Thymus (tissue), 11 donors: ENCODE data around the gene PARK7. TPM values are rescaled to one million over a fixed set of nuclear protein-coding genes. Genes with fewer than 3 reads are reported as not detected.
A peak's percentile ranks its signal among the peaks of the same experiment; 100 is the strongest.
"Not testable (repeated sequence)": the region's sequence is repeated elsewhere in the genome, so short reads cannot be mapped to it uniquely, and the experiment has no call there.

Experiments
- DNase-seq, 9 donors: peaks; one replicate each; pipeline ENCODE4 v3.0.0-alpha.2; 2013; ENCODE audit warnings: low spot score in 9 of 9, low read depth in 6 of 9, missing footprints in 1 of 9
- H3K27ac ChIP-seq, 2 donors: one replicate each; pipeline ENCODE4 v1.5.1; 2013; ENCODE audit warnings: control low read depth in 1 of 2, low read depth in 1 of 2, low read length in 1 of 2, mild to moderate bottlenecking in 1 of 2, moderate library complexity in 1 of 2
- H3K27me3 ChIP-seq, 2 donors: one replicate each; pipeline ENCODE4 v1.5.1; 2013; ENCODE audit warnings: low read length in 1 of 2; ENCODE audit not compliant: control insufficient read depth in 2 of 2, insufficient read depth in 1 of 2
- H3K36me3 ChIP-seq, 2 donors: one replicate each; pipeline ENCODE4 v1.5.1; 2013; ENCODE audit warnings: low read length in 1 of 2, mild to moderate bottlenecking in 1 of 2, moderate library complexity in 1 of 2; ENCODE audit not compliant: control insufficient read depth in 2 of 2, insufficient read depth in 2 of 2
- H3K4me1 ChIP-seq, 2 donors: one replicate each; pipeline ENCODE4 v1.5.1; 2013; ENCODE audit warnings: low read length in 2 of 2; ENCODE audit not compliant: control insufficient read depth in 2 of 2, insufficient read depth in 2 of 2
- H3K4me3 ChIP-seq, 2 donors: one replicate each; pipeline ENCODE4 v1.5.1; 2013; ENCODE audit warnings: low read length in 2 of 2, control low read depth in 1 of 2, mild to moderate bottlenecking in 1 of 2
- H3K9me3 ChIP-seq, 2 donors: one replicate each; pipeline ENCODE4 v1.5.1; 2013; ENCODE audit warnings: low read length in 1 of 2, mild to moderate bottlenecking in 1 of 2; ENCODE audit not compliant: control insufficient read depth in 2 of 2, insufficient read depth in 1 of 2
- WGBS: extraction: QIAGEN DNeasy Blood & Tissue Kit; methylation state at CpG from one replicate; pipeline ENCODE4 v1.1.7; 2013; 5-methylcytosine and 5-hydroxymethylcytosine counted together
- polyA plus RNA-seq: library from polyadenylated mRNA; stranded (reverse); fragments of 200-250 nt; gene quantifications from one replicate; pipeline ENCODE4 v1.2.3, GENCODE V29; 2013
- total RNA-seq: library from RNA; stranded (reverse); fragments of 120-200 nt; gene quantifications from one replicate; pipeline ENCODE4 v1.2.4, GENCODE V29; 2013
- donor health status: healthy.

Gene PARK7
- total and polyA plus RNA-seq, 2 donors: 259 to 326 TPM

DNA sequence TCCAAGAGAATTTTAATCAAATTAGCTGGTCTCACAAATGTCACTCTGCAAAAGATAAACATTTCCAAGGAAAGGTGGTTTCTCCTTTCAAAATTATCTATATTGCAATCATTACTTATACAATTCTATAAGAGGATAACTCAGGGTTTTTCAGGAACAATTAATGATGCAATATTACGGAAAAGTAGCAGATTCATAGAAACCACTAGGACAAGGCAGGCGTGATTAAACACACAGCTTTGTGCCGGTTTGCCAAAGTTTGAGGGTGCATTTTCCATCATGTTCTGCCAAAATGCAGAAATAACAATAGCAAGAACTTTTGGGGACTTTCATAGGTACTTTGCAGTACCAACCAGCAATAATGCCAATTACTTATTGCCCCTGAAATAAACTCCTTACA, 21.5 kb upstream of the PARK7 start:
- no peak for DNase-seq
- 95% methylated on average over 3 of the region's 3 CpGs for WGBS
- Histone ChIP-seq H3K4me3 (no peak overlapping the region), H3K4me1 (no peaks in the 10 kb centered on the region), H3K9me3 (no peaks in the 10 kb centered on the region), H3K27me3 (peaks cover 11 to 50% of the 10 kb centered on the region in 2 donors), H3K27ac (no peak overlapping the region), H3K36me3 (no peaks in the 10 kb centered on the region)

DNA sequence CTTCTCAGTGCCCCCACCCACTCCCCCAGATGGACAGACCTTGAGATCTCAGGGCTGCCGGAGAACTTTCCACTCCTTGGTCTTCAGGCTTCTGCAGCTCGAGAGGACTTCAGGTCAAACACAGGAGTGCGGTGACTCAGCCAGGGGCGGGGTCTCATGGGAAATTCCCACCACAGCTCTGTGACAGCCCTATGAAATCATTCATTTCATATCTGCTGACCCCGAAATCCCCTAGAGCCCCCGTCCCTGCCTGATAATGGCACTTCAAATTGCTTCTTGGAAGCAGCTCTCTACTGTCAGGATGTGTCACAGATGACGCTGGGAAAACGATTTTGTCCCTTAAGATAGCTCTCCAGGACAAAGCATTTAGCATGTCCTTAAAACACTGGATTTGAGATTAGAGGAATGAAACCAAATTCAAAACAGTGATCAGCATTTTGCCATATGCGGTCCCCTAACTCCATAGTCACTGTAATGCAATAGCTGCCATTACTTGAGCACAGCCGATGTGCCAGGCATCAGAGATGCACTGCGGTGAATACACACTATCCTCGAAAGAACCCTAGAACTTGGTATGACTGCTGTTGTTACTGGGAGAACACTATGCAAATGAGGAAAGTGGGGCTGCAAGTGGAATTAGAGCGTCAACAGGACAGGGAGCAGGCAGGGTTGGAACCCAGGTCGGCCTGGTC, 20.6 kb upstream of the PARK7 start, which contains the start of gene TNFRSF9:
TSS of gene TNFRSF9 (minus strand) at position 95 of the 692 bp plus-strand sequence. CDS start 845 bp downstream, outside the sequence.
- H3K36me3 ChIP-seq: no peaks in the 10 kb centered on the region
- no peak within 1 kb of the TSS for H3K27ac ChIP-seq
- H3K9me3 ChIP-seq: no peaks in the 10 kb centered on the region
- no peaks in the 10 kb centered on the region for H3K4me1 ChIP-seq
- H3K27me3 ChIP-seq: peaks cover 11 to 54% of the 10 kb centered on the region in 2 donors
- DNase-seq: no peak
- H3K4me3 ChIP-seq: no peak within 1 kb of the TSS
- WGBS: 74% methylated on average over 14 of the region's 14 CpGs

GRCh38 chr1:7941437-7941793, 20.1 kb upstream of the PARK7 start:
- no peak for DNase-seq
- H3K27ac ChIP-seq: no peak overlapping the region
- no peaks in the 10 kb centered on the region for H3K9me3 ChIP-seq
- peaks cover 11 to 54% of the 10 kb centered on the region in 2 donors for H3K27me3 ChIP-seq
- H3K4me1 ChIP-seq: no peaks in the 10 kb centered on the region
- no peaks in the 10 kb centered on the region for H3K36me3 ChIP-seq
- H3K4me3 ChIP-seq: no peak overlapping the region
- 87% methylated on average over 9 of the region's 9 CpGs for WGBS

DNA sequence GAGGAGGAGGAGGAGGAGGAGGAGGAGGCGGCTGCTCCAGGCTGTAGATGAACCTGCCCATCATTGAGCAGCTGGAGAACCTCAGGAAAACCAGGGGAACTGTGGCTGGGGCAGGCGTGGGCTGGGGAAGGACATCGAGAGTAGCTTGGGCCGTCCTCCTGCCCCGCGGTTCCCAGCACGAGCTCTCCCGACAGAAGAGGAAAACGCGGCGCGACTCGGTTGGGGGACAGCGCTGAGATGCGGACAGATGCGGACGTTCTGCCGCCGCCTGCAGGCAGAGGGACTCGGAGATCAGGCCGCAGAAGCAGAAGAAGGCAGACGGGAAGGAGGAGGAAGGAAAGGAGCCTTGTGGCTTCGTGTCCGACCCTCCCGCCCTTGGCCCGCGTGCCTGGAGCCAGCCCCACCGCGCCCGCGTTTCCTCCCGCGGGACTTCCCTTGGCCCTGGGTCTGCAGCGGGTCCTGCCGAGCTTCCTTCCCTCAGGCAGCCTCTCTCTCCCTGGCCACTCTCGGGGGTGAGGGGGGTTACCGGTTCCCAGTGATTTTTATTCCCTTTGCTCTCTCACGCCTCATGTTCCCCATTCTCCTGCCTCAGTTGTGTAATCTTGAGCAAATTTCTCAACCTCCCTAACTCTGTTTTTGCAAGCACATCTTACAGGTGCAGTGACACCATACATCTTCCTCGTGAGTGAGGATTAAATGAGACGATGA, 19.1 kb upstream of the PARK7 start:
- Histone ChIP-seq H3K4me3 (no peak overlapping the region), H3K27ac (no peak overlapping the region), H3K27me3 (peaks cover 11 to 54% of the 10 kb centered on the region in 2 donors), H3K9me3 (no peaks in the 10 kb centered on the region), H3K4me1 (no peaks in the 10 kb centered on the region), H3K36me3 (no peaks in the 10 kb centered on the region)
- WGBS: 9% methylated on average over 40 of the region's 40 CpGs
- no peak for DNase-seq

- WGBS: 64% methylated on average over 2 of the region's 2 CpGs
- H3K36me3 ChIP-seq: no peaks in the 10 kb centered on the region
- no peak overlapping the region for H3K4me3 ChIP-seq
- H3K27me3 ChIP-seq: peaks cover 11 to 51% of the 10 kb centered on the region in 2 donors
- no peak for DNase-seq
- H3K4me1 ChIP-seq: no peaks in the 10 kb centered on the region
- H3K9me3 ChIP-seq: no peaks in the 10 kb centered on the region
- H3K27ac ChIP-seq: no peak overlapping the region
Observed at GRCh38 chr1:7943251-7943650, 18.3 kb upstream of the PARK7 start.

DNA sequence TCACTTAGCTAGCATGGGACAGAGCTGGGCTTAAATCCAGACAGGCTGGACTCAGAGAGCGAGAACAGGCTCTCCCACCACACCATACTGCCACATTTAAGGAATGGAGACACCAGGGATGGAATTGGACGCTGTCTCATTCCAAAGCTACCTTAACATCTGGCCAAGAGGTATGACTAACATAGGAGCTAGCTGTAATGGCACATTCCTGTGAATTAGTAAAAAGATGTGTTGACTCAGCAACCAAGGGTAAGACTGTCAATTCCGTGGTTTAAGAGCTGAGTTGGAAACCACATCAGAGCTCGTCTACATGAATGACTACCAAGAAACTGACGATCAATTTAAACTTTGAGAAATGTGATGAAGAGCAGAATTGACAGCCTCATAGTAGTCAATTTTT, 12.6 kb upstream of the PARK7 start:
- Histone ChIP-seq H3K36me3 (no peaks in the 10 kb centered on the region), H3K27ac (no peak overlapping the region), H3K27me3 (peaks cover 0 to 9% of the 10 kb centered on the region in 2 donors), H3K4me1 (peaks cover 0 to 4% of the 10 kb centered on the region in 2 donors), H3K9me3 (no peaks in the 10 kb centered on the region), H3K4me3 (no peak overlapping the region)
- 34% methylated on average over 5 of the region's 5 CpGs for WGBS
- peak in 4 of 9 donors; percentile 11 to 55 (median 22) for DNase-seq

- 96% methylated on average over 26 of the region's 30 CpGs for WGBS
- H3K9me3 ChIP-seq, H3K4me3 ChIP-seq: not testable (repeated sequence)
Observed at GRCh38 chr1:7952791-7953190, 8.7 kb upstream of the PARK7 start.

DNA sequence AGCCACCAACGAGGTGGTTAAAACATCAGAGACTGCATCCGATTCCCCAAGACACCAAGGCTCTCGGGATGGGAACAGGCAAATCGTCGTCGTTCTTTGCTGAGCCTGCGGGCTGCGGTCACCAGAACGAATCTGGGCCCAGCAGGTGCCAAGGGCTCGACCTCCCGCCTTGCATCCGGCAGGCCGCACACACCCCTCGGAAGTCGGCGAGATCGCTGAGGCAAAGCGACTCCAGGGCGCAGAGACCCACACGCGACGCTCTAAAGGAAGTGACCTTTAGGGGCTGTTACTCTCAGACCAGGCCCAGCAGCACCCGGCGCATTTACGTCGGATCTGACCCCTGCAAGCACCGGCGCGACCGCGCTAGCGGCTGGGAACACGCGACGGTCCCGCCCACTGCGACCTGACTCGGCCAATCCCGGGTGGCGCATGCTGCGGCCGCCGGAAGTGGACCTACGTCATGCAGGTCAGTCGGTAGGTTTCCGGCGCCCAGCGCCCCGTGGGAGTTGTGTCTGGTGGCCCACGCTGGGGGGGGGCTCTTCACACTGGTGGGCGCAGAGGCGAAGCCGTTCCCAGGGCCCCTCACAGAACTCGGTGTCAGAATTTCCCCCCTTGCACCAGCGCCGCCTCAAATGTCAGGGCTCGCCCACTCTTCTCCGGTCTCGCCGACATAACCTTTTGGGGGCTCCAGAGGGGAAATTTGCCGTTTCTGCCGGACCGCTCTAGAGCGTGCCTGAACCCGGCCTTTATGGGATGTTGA, 7.5 kb upstream of the PARK7 start:
- H3K4me3 ChIP-seq: peak overlapping the region; percentile 81 to 87
- H3K36me3 ChIP-seq: no peaks in the 10 kb centered on the region
- WGBS: under 1% methylated on average over 65 of the region's 65 CpGs
- H3K9me3 ChIP-seq: no peaks in the 10 kb centered on the region
- peaks cover 2 to 6% of the 10 kb centered on the region in 2 donors for H3K4me1 ChIP-seq
- no peaks in the 10 kb centered on the region for H3K27me3 ChIP-seq
- peak overlapping the region; percentile 81 to 91 for H3K27ac ChIP-seq
- peak in 8 of 9 donors; percentile 41 to 82 (median 68) for DNase-seq

More at GRCh38 chr1:7952791-7953190, 8.7 kb upstream of the PARK7 start:
- not testable (repeated sequence) for H3K27me3 ChIP-seq, H3K4me1 ChIP-seq, DNase-seq, H3K27ac ChIP-seq, H3K36me3 ChIP-seq

GRCh38 chr1:7954683-7955082, 6.8 kb upstream of the PARK7 start:
- WGBS: 82% methylated on average over 7 of the region's 7 CpGs
- no peak for DNase-seq
- Histone ChIP-seq H3K27ac (peak overlapping the region; percentile 81 to 91), H3K4me1 (peaks cover 2 to 6% of the 10 kb centered on the region in 2 donors), H3K4me3 (peak overlapping the region; percentile 81 to 87), H3K36me3 (no peaks in the 10 kb centered on the region), H3K27me3 (no peaks in the 10 kb centered on the region), H3K9me3 (no peaks in the 10 kb centered on the region)
